Activated CD8-positive, alpha-beta memory T cell treated with anti-CD3 and anti-CD28 coated beads for 36 hours (primary cell): ENCODE data around the gene TEAD4. TPM values are rescaled to one million over a fixed set of nuclear protein-coding genes. Genes with fewer than 3 reads are reported as not detected.
"Not testable (repeated sequence)": the region's sequence is repeated elsewhere in the genome, so short reads cannot be mapped to it uniquely, and the experiment has no call there.

ENCODE experiments used
- CTCF ChIA-PET: fragments of 350-600 bp; sonication (Branson Sonifier 250); formaldehyde crosslinking; loops from one replicate; lab custom pipeline; 2021; ENCODE audit warnings: antibody characterized with exemption; lab: Charles Lee
- POLR2A ChIA-PET: fragments of 350-600 bp; sonication (Branson Sonifier 250); formaldehyde crosslinking; loops from one replicate; lab custom pipeline; 2021; ENCODE audit warnings: antibody characterized with exemption; lab: Charles Lee
- total RNA-seq, 2 experiments: library from RNA; stranded (reverse); gene quantifications; one replicate each; pipeline ENCODE4 v1.2.3, GENCODE V29; 2021

TEAD4 gene
- total RNA-seq, 2 experiments from 2014 or later = 2.2 to 2.4 TPM

GRCh38 chr12:3061501-3062215 is 102.5 kb downstream of the TEAD4 start:
- ChIA-PET POLR2A (no interaction called here), CTCF (no interaction called here)

GRCh38 chr12:3065300-3065699 is 106.1 kb downstream of the TEAD4 start:
- POLR2A ChIA-PET = no interaction called here

GRCh38 chr12:3065846-3066245 is 106.6 kb downstream of the TEAD4 start:
- POLR2A ChIA-PET = not testable (repeated sequence)
- CTCF ChIA-PET = interaction anchor here (0.7 kb wide), 1 partner anchor 174 kb away, joined by 4 read pairs; no protein-coding TSS in a partner anchor

More at GRCh38 chr12:3065300-3065699, 106.1 kb downstream of the TEAD4 start:
- CTCF ChIA-PET = no interaction called here

- CTCF ChIA-PET = interaction anchor here (1.4 kb wide), 1 partner anchor 27 kb away, joined by 3 read pairs; no protein-coding TSS in a partner anchor
- POLR2A ChIA-PET = no interaction called here
These were observed 110.5 kb downstream of the TEAD4 start for GRCh38 chr12:3069714-3070113.

- ChIA-PET CTCF (interaction anchor here (0.9 kb wide), 1 partner anchor 204 kb away, joined by 3 read pairs; no protein-coding TSS in a partner anchor), POLR2A (no interaction called here)
These were observed 111.9 kb downstream of the TEAD4 start for GRCh38 chr12:3071107-3071506.

GRCh38 chr12:3071710-3072109 is 112.5 kb downstream of the TEAD4 start:
- ChIA-PET CTCF (interaction anchor here (0.7 to 2.5 kb wide), 3 partner anchors 9 to 238 kb away, joined by 3 to 10 read pairs (median 6); no protein-coding TSS in a partner anchor), POLR2A (no interaction called here)

GRCh38 chr12:3073438-3074250 is 114.4 kb downstream of the TEAD4 start:
- POLR2A ChIA-PET = no interaction called here
- CTCF ChIA-PET = interaction anchor here (0.6 to 2.5 kb wide), 8 partner anchors 13 to 254 kb away, joined by 3 to 10 read pairs (median 4); no protein-coding TSS in a partner anchor

GRCh38 chr12:3075315-3075714 is 116.1 kb downstream of the TEAD4 start:
- POLR2A ChIA-PET = no interaction called here

GRCh38 chr12:3076730-3077571 is 117.8 kb downstream of the TEAD4 start, which contains the start of gene TSPAN9:
Gene TSPAN9 (plus strand): TSS chr12:3077379. CDS start chr12:3201194, 123,815 bp downstream.
- ChIA-PET CTCF (interaction anchor here (0.6 to 2.0 kb wide), 3 partner anchors 17 to 223 kb away, joined by 3 to 8 read pairs (median 5); no protein-coding TSS in a partner anchor), POLR2A (no interaction called here)

More at GRCh38 chr12:3075315-3075714, 116.1 kb downstream of the TEAD4 start:
- CTCF ChIA-PET = interaction anchor here (1.1 to 2.0 kb wide), 2 partner anchors 44 to 128 kb away, joined by 3 to 8 read pairs; no protein-coding TSS in a partner anchor

- CTCF ChIA-PET = interaction anchor here (1.4 kb wide), 1 partner anchor 223 kb away, joined by 5 read pairs; no protein-coding TSS in a partner anchor
- POLR2A ChIA-PET = no interaction called here
These were observed 118.4 kb downstream of the TEAD4 start for GRCh38 chr12:3077572-3078081.

GRCh38 chr12:3078086-3078820 is 119.1 kb downstream of the TEAD4 start:
- ChIA-PET CTCF (interaction anchor here (1.4 kb wide), 1 partner anchor 222 kb away, joined by 5 read pairs; no protein-coding TSS in a partner anchor), POLR2A (no interaction called here)

- ChIA-PET POLR2A (no interaction called here), CTCF (no interaction called here)
These were observed 121.9 kb downstream of the TEAD4 start for GRCh38 chr12:3081091-3081490.

- POLR2A ChIA-PET = no interaction called here
- CTCF ChIA-PET = no interaction called here
These were observed 122.7 kb downstream of the TEAD4 start for GRCh38 chr12:3081886-3082285.

GRCh38 chr12:3083241-3083920 is 124.2 kb downstream of the TEAD4 start:
- ChIA-PET POLR2A (no interaction called here), CTCF (interaction anchor here (0.5 kb wide), 1 partner anchor 35 kb away, joined by 3 read pairs; no protein-coding TSS in a partner anchor)

GRCh38 chr12:3083921-3084347 is 124.7 kb downstream of the TEAD4 start:
- POLR2A ChIA-PET = no interaction called here
- CTCF ChIA-PET = no interaction called here

GRCh38 chr12:3084742-3085141 is 125.5 kb downstream of the TEAD4 start:
- ChIA-PET POLR2A (no interaction called here), CTCF (no interaction called here)
